GM12872 (cell line): ENCODE measurements around the gene CPEB3.

Experiments
- CTCF ChIP-seq: IDR thresholded peaks from 3 replicates; pipeline ENCODE4 v1.5.1; 2011; ENCODE audit warnings: low read depth, mild to moderate bottlenecking, low read length, moderate library complexity; ENCODE audit not compliant: insufficient read depth

The CPEB3 gene

GRCh38 chr10:92102601-92103213 is 188.2 kb downstream of the CPEB3 start:
- no peak for TF ChIP-seq CTCF

- no peak for TF ChIP-seq CTCF
Observed at GRCh38 chr10:92094960-92095359, 195.9 kb downstream of the CPEB3 start.

GRCh38 chr10:92091965-92092364 is 198.9 kb downstream of the CPEB3 start:
- TF ChIP-seq CTCF = no peak

GRCh38 chr10:92087750-92088395 is 203.0 kb downstream of the CPEB3 start:
- peak; percentile 73 for TF ChIP-seq CTCF

DNA sequence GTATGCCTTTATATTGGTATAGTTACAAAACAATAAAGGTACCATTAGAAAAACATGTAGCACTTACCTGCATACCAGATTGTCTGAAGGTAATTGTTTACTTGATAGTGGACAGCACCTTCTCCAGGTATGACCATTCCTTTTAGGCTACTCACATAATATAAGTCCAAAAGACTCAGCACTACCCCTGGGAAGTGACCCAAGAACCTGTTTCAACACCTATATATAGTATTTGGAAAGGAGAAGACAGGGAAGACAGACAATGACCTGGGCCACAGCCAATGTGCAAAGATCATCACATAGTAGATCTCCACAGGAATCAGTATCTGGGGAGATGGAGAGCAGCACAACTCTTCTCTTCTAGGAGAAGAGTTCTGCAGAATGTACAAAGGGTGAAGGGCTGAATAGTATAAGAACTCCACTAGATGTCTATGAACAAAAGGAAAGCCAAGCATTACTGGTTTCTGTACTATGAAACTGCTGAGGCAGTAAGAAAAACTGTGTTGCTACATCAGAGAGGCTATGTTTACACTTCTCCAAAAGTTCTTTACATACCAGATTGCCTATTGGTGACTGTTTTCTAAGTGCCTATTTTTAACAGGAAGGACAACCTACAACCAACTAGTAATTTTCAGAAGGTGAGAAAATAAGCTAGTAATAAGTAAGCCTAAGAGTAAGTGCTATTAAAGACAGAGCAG is 208.1 kb downstream of the CPEB3 start:
- TF ChIP-seq CTCF = no peak

DNA sequence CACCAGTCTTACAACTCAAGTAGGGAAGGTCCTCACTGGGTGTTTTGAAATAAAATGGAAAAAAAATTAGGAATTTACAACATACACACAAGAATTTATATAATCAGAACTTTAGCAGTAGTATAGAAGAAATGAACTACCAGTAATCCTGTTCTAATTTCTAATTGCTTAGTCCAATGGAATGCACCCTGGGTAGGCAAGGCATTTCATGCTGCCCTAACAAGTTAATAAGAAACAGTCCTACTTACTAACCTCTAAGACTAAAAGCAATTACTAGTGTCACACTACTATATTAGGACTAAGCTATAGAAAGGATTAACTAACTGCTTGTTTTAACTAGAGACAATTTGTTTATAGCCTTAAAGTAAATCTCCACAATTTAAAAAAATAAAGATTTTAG is 209.2 kb downstream of the CPEB3 start:
- TF ChIP-seq CTCF = no peak

DNA sequence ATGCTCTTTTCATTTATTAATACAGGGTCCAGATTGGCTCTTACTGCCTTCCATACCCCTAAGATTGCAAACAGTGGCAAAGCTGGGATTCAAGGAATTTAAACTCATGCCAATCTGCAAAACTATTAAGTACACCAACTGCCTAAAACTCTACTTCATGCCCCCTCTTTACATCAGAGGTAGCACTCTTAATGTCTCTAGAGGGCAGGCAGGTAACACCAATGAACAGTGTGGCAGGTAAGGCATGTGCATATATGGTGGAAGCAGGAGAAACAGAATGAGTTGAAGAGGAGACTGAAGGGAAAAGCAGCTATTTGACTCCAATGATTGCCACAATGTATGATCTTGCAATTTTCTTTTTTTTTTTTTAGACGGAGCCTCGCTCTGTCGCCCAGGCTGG is 210.6 kb downstream of the CPEB3 start:
- no peak for TF ChIP-seq CTCF
